OCI-LY1 (cell line): ENCODE measurements around the gene CDC27.

Experiments
- H2AFZ ChIP-seq: fragments of 200-600 bp; sonication (generic), shearing (Covaris generic); 2 replicates; pipeline ENCODE4 v1.6.0; 2014; ENCODE audit warnings: antibody characterized with exemption, mild to moderate bottlenecking, low read length
- H3F3A ChIP-seq: fragments of 200-600 bp; sonication (generic), shearing (Covaris generic); 2 replicates; pipeline ENCODE4 v1.6.0; 2014; ENCODE audit warnings: mild to moderate bottlenecking, antibody characterized with exemption, low read length, moderate library complexity; ENCODE audit not compliant: insufficient read depth
- H3K27ac ChIP-seq: fragments of 200-600 bp; sonication (generic); 2 replicates; pipeline ENCODE4 v1.5.1; 2014; ENCODE audit warnings: low read length, mixed run types, mild to moderate bottlenecking, low read depth; ENCODE audit not compliant: poor library complexity, severe bottlenecking
- H3K27me3 ChIP-seq: fragments of 200-600 bp; sonication (generic); 2 replicates; pipeline ENCODE4 v1.6.0; 2014; ENCODE audit warnings: antibody characterized with exemption, mild to moderate bottlenecking, low read length, moderate library complexity; ENCODE audit not compliant: insufficient read depth
- H3K36me3 ChIP-seq: fragments of 200-600 bp; sonication (generic); 2 replicates; pipeline ENCODE4 v1.6.1; 2014; ENCODE audit warnings: mild to moderate bottlenecking, antibody characterized with exemption, low read length, moderate library complexity, mixed read lengths; ENCODE audit not compliant: insufficient read depth
- H3K4me1 ChIP-seq: fragments of 200-600 bp; sonication (generic); 2 replicates; pipeline ENCODE4 v1.5.1; 2014; ENCODE audit warnings: mild to moderate bottlenecking, low read length, moderate library complexity; ENCODE audit not compliant: insufficient read depth, severe bottlenecking
- H3K4me2 ChIP-seq: fragments of 200-600 bp; sonication (generic), shearing (Covaris generic); 2 replicates; pipeline ENCODE4 v1.6.1; 2014; ENCODE audit warnings: low read length
- H3K4me3 ChIP-seq: fragments of 200-600 bp; sonication (generic); 2 replicates; pipeline ENCODE4 v1.5.1; 2014; ENCODE audit warnings: low read length, low read depth, mild to moderate bottlenecking, mixed read lengths; ENCODE audit not compliant: poor library complexity, severe bottlenecking
- H3K79me2 ChIP-seq: fragments of 200-600 bp; shearing (Covaris generic); 2 replicates; pipeline ENCODE4 v1.6.1; 2016; ENCODE audit warnings: mixed run types, low read length, mixed read lengths; ENCODE audit not compliant: insufficient read depth
- H3K9ac ChIP-seq: fragments of 200-600 bp; sonication (generic), shearing (Covaris generic); 2 replicates; pipeline ENCODE4 v1.6.1; 2014; ENCODE audit warnings: mild to moderate bottlenecking, low read length, mixed read lengths
- H3K9me2 ChIP-seq: fragments of 200-600 bp; sonication (generic), shearing (Covaris generic); 2 replicates; pipeline ENCODE4 v1.6.1; 2014; ENCODE audit warnings: low read depth, mild to moderate bottlenecking, low read length, mixed read lengths
- H3K9me3 ChIP-seq: fragments of 200-600 bp; shearing (Covaris generic); 2 replicates; pipeline ENCODE4 v1.6.1; 2014; ENCODE audit warnings: low read length, mixed read lengths
- H4K20me1 ChIP-seq: fragments of 200-600 bp; sonication (generic), shearing (Covaris generic); 2 replicates; pipeline ENCODE4 v1.6.0; 2016; ENCODE audit warnings: mild to moderate bottlenecking, low read length; ENCODE audit not compliant: insufficient read depth
- EZH2 ChIP-seq: fragments of 200-600 bp; sonication (generic), shearing (Covaris generic); IDR thresholded peaks from 2 replicates; pipeline ENCODE4 v1.8.0; 2017; ENCODE audit warnings: borderline replicate concordance, mixed run types, mild to moderate bottlenecking, antibody characterized with exemption, low read length, moderate library complexity, mixed read lengths
- TF ChIP-seq, protein P1 (sequence below): fragments of 200-600 bp; sonication (generic), shearing (Covaris generic); IDR thresholded peaks from 2 replicates; pipeline ENCODE4 v1.5.1; 2017; ENCODE audit warnings: mild to moderate bottlenecking, antibody characterized with exemption, low read length, moderate library complexity, mixed read lengths

The CDC27 gene

DNA sequence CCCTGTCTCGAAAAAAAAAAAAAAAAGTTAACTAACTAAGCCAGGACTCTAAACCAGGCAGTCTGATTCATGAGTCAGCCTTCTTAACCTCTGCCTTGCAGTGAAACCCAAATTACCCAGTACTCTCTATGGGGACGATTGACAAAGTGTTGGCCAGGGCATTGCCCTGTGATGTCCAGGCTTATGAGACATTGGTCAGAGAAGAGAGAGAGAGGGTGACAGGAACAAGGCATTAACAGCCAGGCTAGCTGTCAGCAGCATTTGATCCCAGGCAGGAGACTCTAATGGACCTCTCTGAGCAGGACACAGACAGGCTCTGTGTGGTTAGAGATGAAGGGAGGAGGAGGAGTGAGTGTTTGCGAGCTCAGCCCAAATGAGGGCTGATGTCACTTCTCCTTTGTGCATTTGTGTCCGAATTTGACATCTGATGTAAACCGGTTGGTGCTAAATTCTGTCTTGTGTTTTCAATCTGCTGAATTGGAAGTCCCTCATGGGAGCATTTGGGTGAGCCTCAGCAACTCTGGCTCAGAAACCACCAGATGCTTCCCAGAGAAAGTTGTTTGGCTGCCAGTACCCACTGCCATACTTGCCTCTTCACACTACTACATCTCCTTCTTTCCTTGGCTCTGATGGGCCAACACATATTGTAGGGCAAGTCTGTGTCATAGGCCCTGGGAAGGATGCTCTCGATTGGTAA lies 15.8 kb upstream of the CDC27 start:
- no peak overlapping the region for H2AFZ ChIP-seq
- H3K27me3 ChIP-seq: no peaks in the 10 kb centered on the region
- H3K27ac ChIP-seq: peak overlapping the region; percentile 99
- TF ChIP-seq EZH2: no peak
- TF ChIP-seq, protein P1, sequence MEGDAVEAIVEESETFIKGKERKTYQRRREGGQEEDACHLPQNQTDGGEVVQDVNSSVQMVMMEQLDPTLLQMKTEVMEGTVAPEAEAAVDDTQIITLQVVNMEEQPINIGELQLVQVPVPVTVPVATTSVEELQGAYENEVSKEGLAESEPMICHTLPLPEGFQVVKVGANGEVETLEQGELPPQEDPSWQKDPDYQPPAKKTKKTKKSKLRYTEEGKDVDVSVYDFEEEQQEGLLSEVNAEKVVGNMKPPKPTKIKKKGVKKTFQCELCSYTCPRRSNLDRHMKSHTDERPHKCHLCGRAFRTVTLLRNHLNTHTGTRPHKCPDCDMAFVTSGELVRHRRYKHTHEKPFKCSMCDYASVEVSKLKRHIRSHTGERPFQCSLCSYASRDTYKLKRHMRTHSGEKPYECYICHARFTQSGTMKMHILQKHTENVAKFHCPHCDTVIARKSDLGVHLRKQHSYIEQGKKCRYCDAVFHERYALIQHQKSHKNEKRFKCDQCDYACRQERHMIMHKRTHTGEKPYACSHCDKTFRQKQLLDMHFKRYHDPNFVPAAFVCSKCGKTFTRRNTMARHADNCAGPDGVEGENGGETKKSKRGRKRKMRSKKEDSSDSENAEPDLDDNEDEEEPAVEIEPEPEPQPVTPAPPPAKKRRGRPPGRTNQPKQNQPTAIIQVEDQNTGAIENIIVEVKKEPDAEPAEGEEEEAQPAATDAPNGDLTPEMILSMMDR: no peak
- H3K79me2 ChIP-seq: no peaks in the 10 kb centered on the region
- H3K9ac ChIP-seq: peak overlapping the region; percentile 68
- no peaks in the 10 kb centered on the region for H3K9me3 ChIP-seq
- H3K4me2 ChIP-seq: peak overlapping the region; percentile 75
- H3K4me3 ChIP-seq: peak overlapping the region; percentile 51
- peaks cover 7% of the 10 kb centered on the region for H3F3A ChIP-seq
- H3K4me1 ChIP-seq: peaks cover 73% of the 10 kb centered on the region
- no peaks in the 10 kb centered on the region for H3K36me3 ChIP-seq
- H3K9me2 ChIP-seq: no peaks in the 10 kb centered on the region
- no peaks in the 10 kb centered on the region for H4K20me1 ChIP-seq

DNA sequence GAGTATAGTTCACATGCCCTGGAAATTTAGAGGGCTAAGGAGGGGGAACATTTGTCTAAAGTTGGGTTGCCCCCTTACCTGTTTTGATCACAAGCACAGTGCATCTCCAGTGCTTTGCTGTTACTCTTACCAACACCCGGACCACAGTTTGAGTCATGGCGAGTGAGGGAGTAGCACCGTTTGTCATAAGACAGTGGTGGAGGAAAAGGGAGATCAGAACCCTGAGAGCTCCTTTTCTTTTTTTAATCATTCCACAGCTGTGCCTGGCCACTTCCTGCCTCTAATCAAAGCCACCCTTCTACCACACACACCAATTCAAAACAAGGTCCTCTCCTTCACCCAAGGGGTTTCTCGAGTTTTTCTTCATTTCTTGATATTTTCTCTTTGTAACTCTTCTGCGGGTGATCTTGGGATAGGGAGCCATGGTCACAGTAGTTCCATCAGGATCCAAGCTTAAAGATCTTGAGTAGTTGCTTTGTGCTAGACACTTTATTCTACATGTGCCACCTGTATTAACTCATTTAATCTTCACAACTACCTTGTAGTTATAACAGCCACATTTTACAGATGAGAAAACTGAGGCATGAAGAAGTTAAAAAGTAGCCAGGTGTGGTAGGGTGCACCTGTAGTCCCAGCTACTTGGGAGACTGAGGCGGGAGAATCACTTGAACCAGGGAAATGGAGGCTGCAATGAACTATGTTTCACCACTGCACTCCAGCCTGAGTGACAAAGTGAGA lies 15.1 kb upstream of the CDC27 start:
- no peaks in the 10 kb centered on the region for H3K9me2 ChIP-seq
- peaks cover 7% of the 10 kb centered on the region for H3F3A ChIP-seq
- H3K36me3 ChIP-seq: no peaks in the 10 kb centered on the region
- no peaks in the 10 kb centered on the region for H3K79me2 ChIP-seq
- H3K4me1 ChIP-seq: peaks cover 76% of the 10 kb centered on the region
- peak overlapping the region; percentile 51 for H3K4me3 ChIP-seq
- peak overlapping the region; percentile 68 for H3K9ac ChIP-seq
- peak overlapping the region; percentile 75 for H3K4me2 ChIP-seq
- H4K20me1 ChIP-seq: no peaks in the 10 kb centered on the region
- no peaks in the 10 kb centered on the region for H3K27me3 ChIP-seq
- H3K9me3 ChIP-seq: no peaks in the 10 kb centered on the region
- H2AFZ ChIP-seq: no peak overlapping the region
- peak overlapping the region; percentile 99 for H3K27ac ChIP-seq
- TF ChIP-seq EZH2: no peak
- TF ChIP-seq, protein P1: no peak

DNA sequence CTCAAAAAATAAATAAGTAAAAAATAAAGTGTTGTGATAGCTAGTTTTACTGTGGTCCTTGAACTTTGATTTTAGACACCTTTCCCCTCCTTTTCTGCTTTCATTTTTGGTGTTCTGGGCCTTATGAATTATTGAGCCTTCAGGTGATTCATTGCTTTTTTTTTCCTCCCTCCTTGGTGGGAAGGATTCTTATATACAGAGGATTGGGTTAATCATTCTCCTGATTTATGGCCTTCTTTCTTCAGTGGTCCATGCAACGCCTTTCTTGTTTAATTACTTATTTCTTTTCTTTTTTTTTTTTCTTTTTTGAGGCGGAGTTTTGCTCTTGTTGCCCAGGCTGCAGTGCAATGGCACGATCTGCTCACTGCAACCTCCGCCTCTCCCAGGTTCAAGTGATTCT lies 12.1 kb upstream of the CDC27 start:
- no peak overlapping the region for H3K4me2 ChIP-seq
- no peak overlapping the region for H3K9ac ChIP-seq
- no peaks in the 10 kb centered on the region for H3K9me2 ChIP-seq
- peaks cover 7% of the 10 kb centered on the region for H3F3A ChIP-seq
- H3K4me3 ChIP-seq: no peak overlapping the region
- H3K27ac ChIP-seq: peak overlapping the region; percentile 91
- H3K4me1 ChIP-seq: peaks cover 51% of the 10 kb centered on the region
- H3K36me3 ChIP-seq: no peaks in the 10 kb centered on the region
- no peaks in the 10 kb centered on the region for H3K9me3 ChIP-seq
- no peaks in the 10 kb centered on the region for H4K20me1 ChIP-seq
- TF ChIP-seq, protein P1: no peak
- no peak for TF ChIP-seq EZH2
- H3K27me3 ChIP-seq: no peaks in the 10 kb centered on the region
- no peaks in the 10 kb centered on the region for H3K79me2 ChIP-seq
- H2AFZ ChIP-seq: no peak overlapping the region
